ENCODE results near the gene NAV1. TPM values are rescaled to one million over a fixed set of nuclear protein-coding genes. Genes with fewer than 3 reads are reported as not detected.
A peak's percentile ranks its signal among the peaks of the same experiment; 100 is the strongest.

NAV1 gene
- polyA plus RNA-seq, 1 experiment: 21.6 TPM

DNA sequence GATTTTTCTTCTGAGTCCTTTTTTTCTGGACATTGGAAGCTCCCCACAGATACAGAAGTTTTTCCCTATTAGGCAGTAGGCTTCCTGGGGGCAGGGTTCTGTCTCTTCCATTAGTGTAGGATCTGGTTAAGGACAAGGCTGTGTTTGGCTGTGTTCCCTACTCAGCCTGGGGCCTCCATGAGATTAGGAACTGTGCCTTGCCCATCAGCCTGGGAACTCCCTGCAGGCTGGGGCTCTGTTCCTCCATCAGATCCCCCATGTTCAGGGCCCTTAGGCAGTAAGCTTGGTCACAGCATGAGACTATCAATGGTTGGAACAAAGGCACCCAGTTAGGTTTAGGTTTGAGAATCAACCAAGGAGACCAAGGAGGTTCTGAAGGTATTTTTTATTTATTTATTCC, 22.7 kb downstream of the NAV1 start:
- TF ChIP-seq CTCF (IDR thresholded peaks at IDR 0.05; ENCODE audit: insufficient read depth, low read depth, low read length): no peak
- H3K36me3 ChIP-seq (ENCODE audit: control insufficient read depth, insufficient read depth, low read length): peaks cover 2% of the 10 kb centered on the region; the same call in 1 of the 2 replicates
- no peaks in the 10 kb centered on the region for H3K27me3 ChIP-seq (ENCODE audit: control insufficient read depth, insufficient read depth, low read length)
- H3K4me3 ChIP-seq (ENCODE audit: low read depth, low read length): no peak overlapping the region
- ChIA-PET POLR2A (no interaction called here), CTCF (interaction anchor here (0.8 to 14.3 kb wide), 12 partner anchors 22 to 233 kb away, joined by 3 to 269 read pairs (median 7); no protein-coding TSS in a partner anchor)
- DNase-seq (ENCODE audit: low read depth): no peak

DNA sequence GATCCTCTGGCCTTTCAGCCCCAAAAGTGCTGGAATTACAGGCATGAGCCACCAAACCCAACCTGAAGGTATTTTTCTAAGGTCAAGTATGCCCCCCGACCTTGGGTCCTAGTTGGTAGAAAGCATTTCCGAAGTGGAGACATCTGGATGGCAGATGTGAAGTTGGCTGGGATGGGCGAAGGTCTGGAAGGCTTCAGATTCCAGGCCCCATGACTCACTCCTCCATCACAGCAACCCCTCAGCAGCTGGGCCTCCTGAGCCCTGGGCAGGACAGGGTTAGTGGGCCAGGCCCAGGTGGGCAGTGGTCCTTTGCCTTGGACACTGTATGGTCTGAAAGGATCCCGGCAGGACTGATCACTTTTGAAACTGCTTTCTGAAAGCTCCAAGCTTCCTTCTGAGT, 23.3 kb downstream of the NAV1 start:
- Histone ChIP-seq H3K36me3 (ENCODE audit: control insufficient read depth, insufficient read depth, low read length) (peaks cover 2% of the 10 kb centered on the region; the same call in 1 of the 2 replicates), H3K27me3 (ENCODE audit: control insufficient read depth, insufficient read depth, low read length) (no peaks in the 10 kb centered on the region), H3K4me3 (ENCODE audit: low read depth, low read length) (no peak overlapping the region)
- ChIA-PET POLR2A (no interaction called here), CTCF (interaction anchor here (0.8 to 14.3 kb wide), 10 partner anchors 12 to 232 kb away, joined by 3 to 269 read pairs (median 6); no protein-coding TSS in a partner anchor)
- peak; percentile 90 for DNase-seq (ENCODE audit: low read depth)
- no peak for TF ChIP-seq CTCF (IDR thresholded peaks at IDR 0.05; ENCODE audit: insufficient read depth, low read depth, low read length)

GRCh38 chr1:201562659-201563405, 23.9 kb downstream of the NAV1 start:
- Histone ChIP-seq H3K36me3 (ENCODE audit: control insufficient read depth, insufficient read depth, low read length) (peaks cover 2% of the 10 kb centered on the region; the same call in 1 of the 2 replicates), H3K27me3 (ENCODE audit: control insufficient read depth, insufficient read depth, low read length) (no peaks in the 10 kb centered on the region), H3K4me3 (ENCODE audit: low read depth, low read length) (peak overlapping the region; percentile 17)
- ChIA-PET POLR2A (interaction anchor here (0.6 to 0.9 kb wide), 2 partner anchors 88 to 148 kb away, joined by 3 read pairs; no protein-coding TSS in a partner anchor), CTCF (interaction anchor here (0.9 to 14.3 kb wide), 8 partner anchors 11 to 232 kb away, joined by 3 to 269 read pairs (median 6); no protein-coding TSS in a partner anchor)
- DNase-seq (ENCODE audit: low read depth): peak; percentile 97
- TF ChIP-seq CTCF (IDR thresholded peaks at IDR 0.05; ENCODE audit: insufficient read depth, low read depth, low read length): no peak

DNA sequence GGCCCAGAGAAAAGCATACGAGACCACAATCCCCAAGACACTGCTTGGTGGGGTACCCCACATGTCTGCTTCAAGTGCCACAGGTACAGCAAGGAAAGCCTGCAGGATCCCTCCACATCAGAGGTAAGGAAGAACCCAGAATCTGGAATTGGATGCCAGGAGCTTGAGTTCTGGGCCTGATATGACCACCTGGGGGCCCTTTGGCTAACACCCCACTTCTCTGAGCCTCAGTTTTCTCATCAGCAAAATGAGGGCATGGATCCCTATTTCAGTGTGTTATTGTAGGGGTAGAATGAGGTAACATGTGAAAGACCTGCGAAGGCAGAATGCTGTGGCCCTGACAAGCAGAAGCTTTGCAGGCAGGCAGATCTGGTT, 24.5 kb downstream of the NAV1 start:
- no peaks in the 10 kb centered on the region for H3K27me3 ChIP-seq (ENCODE audit: control insufficient read depth, insufficient read depth, low read length)
- H3K4me3 ChIP-seq (ENCODE audit: low read depth, low read length): peak overlapping the region; percentile 17
- DNase-seq (ENCODE audit: low read depth): no peak
- ChIA-PET POLR2A (interaction anchor here (0.6 to 0.9 kb wide), 2 partner anchors 87 to 148 kb away, joined by 3 read pairs; no protein-coding TSS in a partner anchor), CTCF (interaction anchor here (7.5 to 14.3 kb wide), 3 partner anchors 30 to 231 kb away, joined by 97 to 269 read pairs (median 109); no protein-coding TSS in a partner anchor)
- peaks cover 4% of the 10 kb centered on the region for H3K36me3 ChIP-seq (ENCODE audit: control insufficient read depth, insufficient read depth, low read length)
- TF ChIP-seq CTCF (IDR thresholded peaks at IDR 0.05; ENCODE audit: insufficient read depth, low read depth, low read length): no peak

DNA sequence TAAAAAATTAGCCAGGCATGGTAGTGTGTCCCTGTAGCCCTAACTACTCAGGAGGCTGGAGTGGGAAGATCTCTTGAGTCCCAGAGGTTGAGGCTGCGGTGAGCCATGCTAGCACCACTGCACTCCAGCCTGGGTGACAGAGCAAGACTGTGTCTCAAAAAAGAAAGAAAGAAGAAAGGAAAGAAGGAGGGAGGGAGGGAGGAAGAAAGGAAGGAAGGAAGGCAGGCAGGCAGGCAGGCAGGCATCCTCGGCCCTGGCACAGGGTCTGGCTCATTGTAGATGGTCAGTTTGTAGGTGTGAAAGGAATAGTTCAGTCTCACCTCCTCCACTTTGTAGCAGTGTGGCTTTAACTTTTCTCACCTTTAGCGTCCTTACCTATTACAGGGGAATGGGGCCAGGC, 25.0 kb downstream of the NAV1 start:
- Histone ChIP-seq H3K4me3 (ENCODE audit: low read depth, low read length) (no peak overlapping the region), H3K36me3 (ENCODE audit: control insufficient read depth, insufficient read depth, low read length) (peaks cover 4% of the 10 kb centered on the region), H3K27me3 (ENCODE audit: control insufficient read depth, insufficient read depth, low read length) (no peaks in the 10 kb centered on the region)
- CTCF ChIA-PET: interaction anchor here (7.5 to 14.3 kb wide), 3 partner anchors 30 to 231 kb away, joined by 97 to 269 read pairs (median 109); no protein-coding TSS in a partner anchor
- POLR2A ChIA-PET: no interaction called here
- TF ChIP-seq CTCF (IDR thresholded peaks at IDR 0.05; ENCODE audit: insufficient read depth, low read depth, low read length): no peak
- DNase-seq (ENCODE audit: low read depth): no peak

All from BJ (cell line).